Jurkat, Clone E6-1 (cell line): ENCODE measurements around the gene PDK3.
A peak's percentile ranks its signal among the peaks of the same experiment; 100 is the strongest.

ENCODE experiments used
- DNase-seq: peaks from one replicate; pipeline ENCODE4 v3.0.0-alpha.2; 2011; ENCODE audit warnings: low read depth, low spot score
- H3K4me3 ChIP-seq: 2 replicates; pipeline ENCODE4 v1.5.1; 2011; ENCODE audit warnings: mild to moderate bottlenecking, low read length, control low read depth, moderate library complexity

PDK3 gene

GRCh38 chrX:24526616-24527015, 61.5 kb downstream of the PDK3 start:
- DNase-seq: no peak
- H3K4me3 ChIP-seq: no peak overlapping the region

- DNase-seq: no peak
- H3K4me3 ChIP-seq: no peak overlapping the region
These were observed 63.5 kb downstream of the PDK3 start for GRCh38 chrX:24528605-24529004.

- no peak overlapping the region for H3K4me3 ChIP-seq
- DNase-seq: no peak
These were observed 71.5 kb downstream of the PDK3 start for GRCh38 chrX:24536551-24536950.

- DNase-seq: no peak
These were observed 77.7 kb downstream of the PDK3 start for GRCh38 chrX:24542756-24543155.

GRCh38 chrX:24547961-24548360, 82.9 kb downstream of the PDK3 start:
- no peak for DNase-seq
- H3K4me3 ChIP-seq: no peak overlapping the region

More at GRCh38 chrX:24542756-24543155, 77.7 kb downstream of the PDK3 start:
- H3K4me3 ChIP-seq: no peak overlapping the region

- no peak for DNase-seq
- no peak overlapping the region for H3K4me3 ChIP-seq
These were observed 85.1 kb downstream of the PDK3 start for GRCh38 chrX:24550166-24550565.

GRCh38 chrX:24553011-24553410, 87.9 kb downstream of the PDK3 start:
- H3K4me3 ChIP-seq: no peak overlapping the region
- DNase-seq: no peak

GRCh38 chrX:24561121-24561520, 96.0 kb downstream of the PDK3 start:
- H3K4me3 ChIP-seq: no peak overlapping the region
- peak; percentile 32 for DNase-seq

- DNase-seq: no peak
- H3K4me3 ChIP-seq: no peak overlapping the region
These were observed 98.4 kb downstream of the PDK3 start for GRCh38 chrX:24563291-24564010.

GRCh38 chrX:24566240-24566639, 101.2 kb downstream of the PDK3 start:
- no peak overlapping the region for H3K4me3 ChIP-seq
- DNase-seq: no peak

- no peak overlapping the region for H3K4me3 ChIP-seq
- DNase-seq: no peak
These were observed 102.1 kb downstream of the PDK3 start for GRCh38 chrX:24567169-24567568.

- DNase-seq: no peak
- no peak overlapping the region for H3K4me3 ChIP-seq
These were observed 109.7 kb downstream of the PDK3 start for GRCh38 chrX:24574743-24575142.

- no peak overlapping the region for H3K4me3 ChIP-seq
- no peak for DNase-seq
These were observed 110.4 kb downstream of the PDK3 start for GRCh38 chrX:24575496-24575895.

GRCh38 chrX:24577091-24577490, 112.0 kb downstream of the PDK3 start:
- no peak overlapping the region for H3K4me3 ChIP-seq
- no peak for DNase-seq
